GM12878 (cell line): ENCODE data around the gene NAA30. TPM values are rescaled to one million over a fixed set of nuclear protein-coding genes. Genes with fewer than 3 reads are reported as not detected.

Experiments used
- ATAC-seq: fragments of 200-7000 bp; cut with Tn5 transposase; 3 replicates; pipeline ENCODE4 v1.9.1; 2020; ENCODE audit warnings: mild to moderate bottlenecking, moderate library complexity
- BruUV-seq: library from RNA; stranded (reverse); fragments of 400-500 nt; replicated peaks from 2 replicates; lab custom pipeline; 2021; lab: Mats Ljungman, UMichigan
- CTCF ChIA-PET: fragments of 300-600 bp; sonication (Branson Sonifier 250); formaldehyde crosslinking; extraction: SDS; loops from one replicate; lab custom pipeline; 2021; ENCODE audit warnings: inconsistent platforms; lab: Yijun Ruan, JAX
- POLR2A ChIA-PET: fragments of 350-600 bp; formaldehyde crosslinking; extraction: SDS; loops from one replicate; lab custom pipeline; 2021; ENCODE audit warnings: inconsistent platforms; lab: Charles Lee
- RAD21 ChIA-PET: fragments of 300-600 bp; sonication (Branson Sonifier 250); formaldehyde crosslinking; loops from one replicate; lab custom pipeline; 2023; ENCODE audit warnings: antibody characterized with exemption; ENCODE audit not compliant: unreplicated experiment; lab: Charles Lee
- SMC1A ChIA-PET: fragments of 300-600 bp; sonication (Branson Sonifier 250); formaldehyde crosslinking; loops from one replicate; lab custom pipeline; 2023; ENCODE audit not compliant: unreplicated experiment, uncharacterized antibody; lab: Charles Lee
- DNase-seq: peaks from one replicate; pipeline ENCODE4 v3.0.0-alpha.2; 2011; ENCODE audit warnings: low read depth, low spot score
- FAIRE-seq: peaks from 3 replicates; lab custom pipeline; 2011; peaks lifted over from hg19 to GRCh38; lab: Jason Lieb, UNC
- H2AFZ ChIP-seq: 2 replicates; pipeline ENCODE4 v1.6.0; 2011; ENCODE audit warnings: low read depth, low read length, control low read depth; ENCODE audit not compliant: control insufficient read depth
- H3K27ac ChIP-seq: 2 replicates; pipeline ENCODE4 v1.5.1; 2011; ENCODE audit warnings: control low read depth; ENCODE audit not compliant: control insufficient read depth, insufficient read depth
- H3K27me3 ChIP-seq, 2 experiments: replicated peaks in 1 of 2; 2 replicates each; pipeline versions ENCODE4 v1.6.0 to v1.6.1; 2011; ENCODE audit warnings: low read length in 1 of 2; ENCODE audit not compliant: control insufficient read depth in 2 of 2, insufficient read depth in 2 of 2
- H3K36me3 ChIP-seq, 2 experiments: 2 replicates each; pipeline ENCODE4 v1.5.1; 2011; ENCODE audit warnings: low read length in 1 of 2; ENCODE audit not compliant: control insufficient read depth in 2 of 2, insufficient read depth in 2 of 2
- H3K4me1 ChIP-seq: 2 replicates; pipeline ENCODE4 v1.6.1; 2011; ENCODE audit warnings: mild to moderate bottlenecking, low read length, moderate library complexity, mixed read lengths; ENCODE audit not compliant: control insufficient read depth, insufficient read depth
- H3K4me2 ChIP-seq: 2 replicates; pipeline ENCODE4 v1.6.0; 2011; ENCODE audit warnings: control low read depth; ENCODE audit not compliant: control insufficient read depth, insufficient read depth
- H3K4me3 ChIP-seq: fragments of 200-600 bp; sonication (generic); 2 replicates; pipeline ENCODE4 v1.5.1; 2016
- H3K79me2 ChIP-seq: 2 replicates; pipeline ENCODE4 v1.6.0; 2011; ENCODE audit warnings: low read length; ENCODE audit not compliant: control insufficient read depth, insufficient read depth
- H3K9ac ChIP-seq: 2 replicates; pipeline ENCODE4 v1.8.0; 2011; ENCODE audit warnings: low read length, control low read depth, mixed read lengths; ENCODE audit not compliant: control insufficient read depth, insufficient read depth
- H3K9me3 ChIP-seq: replicated peaks from 3 replicates; pipeline ENCODE4 v1.5.1; 2011; ENCODE audit warnings: mild to moderate bottlenecking, low read length; ENCODE audit not compliant: control insufficient read depth, insufficient read depth
- H4K20me1 ChIP-seq: 2 replicates; pipeline ENCODE4 v1.6.0; 2011; ENCODE audit not compliant: control insufficient read depth, insufficient read depth
- BCLAF1 ChIP-seq: fragments of 450-650 bp; IDR thresholded peaks from 2 replicates; pipeline ENCODE4 v1.6.1; 2017; ENCODE audit warnings: antibody characterized with exemption, mild to moderate bottlenecking, moderate library complexity
- CBFB ChIP-seq: IDR thresholded peaks from 2 replicates; pipeline ENCODE4 v1.6.1; 2016; ENCODE audit warnings: antibody characterized with exemption, low read depth
- CHD1 ChIP-seq: IDR thresholded peaks from 2 replicates; pipeline ENCODE4 v1.6.1; 2012; ENCODE audit warnings: low read depth, low read length, improper control_type of control experiment
- ELK1 ChIP-seq: IDR thresholded peaks from 2 replicates; pipeline ENCODE4 v1.6.1; 2012; ENCODE audit warnings: low read depth, low read length, improper control_type of control experiment
- HDGF ChIP-seq: fragments of 450-650 bp; IDR thresholded peaks from 2 replicates; pipeline ENCODE4 v1.6.1; 2016; ENCODE audit warnings: antibody characterized with exemption
- KAT2A ChIP-seq: conservative IDR thresholded peaks from 2 replicates; pipeline ENCODE4 v1.6.1; 2011; ENCODE audit warnings: low read depth, low read length; ENCODE audit not compliant: control insufficient read depth
- NRF1 ChIP-seq: conservative IDR thresholded peaks from 2 replicates; pipeline ENCODE4 v1.6.1; 2011; ENCODE audit warnings: mild to moderate bottlenecking, low read depth, low read length, improper control_type of control experiment
- SUPT20H ChIP-seq: IDR thresholded peaks from 2 replicates; pipeline ENCODE4 v1.6.1; 2011; ENCODE audit warnings: low read depth, mild to moderate bottlenecking, low read length, moderate library complexity, borderline replicate concordance; ENCODE audit not compliant: control insufficient read depth
- TCF3 ChIP-seq: IDR thresholded peaks from 2 replicates; pipeline ENCODE4 v1.6.1; 2012; ENCODE audit warnings: low read depth, mild to moderate bottlenecking, low read length, borderline replicate concordance; ENCODE audit not compliant: insufficient read depth
- USF2 ChIP-seq: IDR thresholded peaks from 2 replicates; pipeline ENCODE4 v1.6.1; 2011; ENCODE audit warnings: low read depth, low read length, improper control_type of control experiment, borderline replicate concordance
- in situ Hi-C: fragments of 300-500 bp; cut with MboI; formaldehyde crosslinking; loops from 9 replicates; pipeline ENCODE4 v1.14.3; 2018; ENCODE audit warnings: mixed read lengths
- intact Hi-C: fragments of 100-400 bp; cut with micrococcal nuclease; formaldehyde crosslinking; loops from one replicate; pipeline ENCODE4 v1.14.2; 2022; ENCODE audit not compliant: unreplicated experiment
- polyA plus RNA-seq, 11 experiments: library from polyadenylated mRNA; depleted of rRNA in 4 of 11; unstranded in 6 of 11; stranded (reverse) in 5 of 11; fragments of >200 nt; fragmentation: Nextera tagmentation in 4 of 11; fragmentation: Illumina TruSeq in 1 of 11; extraction: Ambion mirVana in 4 of 11; extraction: Trizol in 1 of 11; gene quantifications; 1 replicate in 1 of 11; 2 replicates in 10 of 11; pipeline versions ENCODE4 v1.2.1 to v1.2.3, GENCODE V29; 2011 to 2016; ENCODE audit warnings: inconsistent platforms in 2 of 11, missing spikeins in 2 of 11, low read depth in 1 of 11
- total RNA-seq, 4 experiments: library from RNA; depleted of rRNA in 3 of 4; stranded (reverse); fragments of >200 nt in 3 of 4; fragmentation: Illumina TruSeq in 1 of 4; extraction: Trizol in 1 of 4; gene quantifications; 2 replicates each; pipeline versions ENCODE4 v1.2.1 to v1.2.3, GENCODE V29; 2013 to 2021

NAA30 gene
- total and polyA plus RNA-seq, 10 of the 15 experiments (the other 5 are each of a cell fraction or from before 2014, with no cell fraction given): 4.5 to 15.6 (median 10.5) TPM

- no TSS peak for BruUV-seq
- intact Hi-C loops: no loop called here
- POLR2A ChIA-PET: no interaction called here
- SMC1A ChIA-PET: no interaction called here
- H3K27me3 ChIP-seq: no peaks in the 10 kb centered on the region
- CTCF ChIA-PET: no interaction called here
- no peaks in the 10 kb centered on the region for H3K36me3 ChIP-seq
- DNase-seq (no peak), ATAC-seq (no peak), FAIRE-seq (no peak)
- RAD21 ChIA-PET: no interaction called here
- H3K27ac ChIP-seq: no peak overlapping the region
- H3K4me1 ChIP-seq: no peaks in the 10 kb centered on the region
- H3K4me2 ChIP-seq: no peak overlapping the region
- H3K9me3 ChIP-seq: no peaks in the 10 kb centered on the region
- H2AFZ ChIP-seq: no peak overlapping the region
- H3K79me2 ChIP-seq: no peaks in the 10 kb centered on the region
- no peak overlapping the region for H3K9ac ChIP-seq
- no peak overlapping the region for H3K4me3 ChIP-seq
- no peak for TF ChIP-seq NRF1
- no peak for TF ChIP-seq CBFB
- TF ChIP-seq ELK1: no peak
- TF ChIP-seq USF2: no peak
- TF ChIP-seq CHD1: no peak
- TF ChIP-seq TCF3: no peak
- no peak for TF ChIP-seq SUPT20H
- no peak for TF ChIP-seq HDGF
- TF ChIP-seq KAT2A: no peak
- TF ChIP-seq BCLAF1: no peak
- in situ Hi-C loops: no loop called here
- no peaks in the 10 kb centered on the region for H4K20me1 ChIP-seq
Observed at GRCh38 chr14:57435923-57436322, 45.5 kb downstream of the NAA30 start.
